Muscle layer of colon (tissue), 2 donors: ENCODE data around the gene PSAP.

Source experiments
- H3K27ac ChIP-seq: one replicate; pipeline ENCODE4 v1.7.0; 2013; ENCODE audit warnings: low read depth, mild to moderate bottlenecking, low read length, moderate library complexity
- H3K27me3 ChIP-seq, 2 donors: one replicate each; pipeline ENCODE4 v1.7.0; 2013; ENCODE audit warnings: low read length in 2 of 2, mild to moderate bottlenecking in 2 of 2; ENCODE audit not compliant: insufficient read depth in 2 of 2, control insufficient read depth in 1 of 2
- H3K36me3 ChIP-seq: one replicate; pipeline ENCODE4 v1.7.0; 2013; ENCODE audit warnings: mild to moderate bottlenecking, low read length; ENCODE audit not compliant: insufficient read depth
- H3K4me1 ChIP-seq: one replicate; pipeline ENCODE4 v1.7.0; 2013; ENCODE audit warnings: mild to moderate bottlenecking, low read length; ENCODE audit not compliant: insufficient read depth
- H3K4me3 ChIP-seq, 2 donors: one replicate each; pipeline ENCODE4 v1.7.0; 2013; ENCODE audit warnings: low read length in 2 of 2, low read depth in 1 of 2, mild to moderate bottlenecking in 1 of 2, moderate library complexity in 1 of 2
- H3K9ac ChIP-seq: one replicate; pipeline ENCODE4 v1.7.0; 2013; ENCODE audit warnings: low read length
- H3K9me3 ChIP-seq: one replicate; pipeline ENCODE4 v1.7.0; 2013; ENCODE audit warnings: mild to moderate bottlenecking, low read length
- donor health status: abdominal sarcoma.
- donor health status: Adenocarcinoma of cecum.

PSAP gene

GRCh38 chr10:71819985-71820384 is 31.1 kb downstream of the PSAP start:
- H3K9me3 ChIP-seq = no peaks in the 10 kb centered on the region
- no peak overlapping the region for H3K27ac ChIP-seq
- H3K36me3 ChIP-seq = peaks cover 93% of the 10 kb centered on the region
- H3K4me3 ChIP-seq = no peak overlapping the region
- no peaks in the 10 kb centered on the region for H3K4me1 ChIP-seq
- H3K9ac ChIP-seq = no peak overlapping the region
- no peaks in the 10 kb centered on the region for H3K27me3 ChIP-seq

GRCh38 chr10:71819441-71819861 is 31.6 kb downstream of the PSAP start:
- Histone ChIP-seq H3K27ac (no peak overlapping the region), H3K36me3 (peaks cover 87% of the 10 kb centered on the region), H3K4me3 (no peak overlapping the region), H3K27me3 (no peaks in the 10 kb centered on the region), H3K9ac (no peak overlapping the region), H3K4me1 (no peaks in the 10 kb centered on the region), H3K9me3 (no peaks in the 10 kb centered on the region)

GRCh38 chr10:71818674-71819260 is 32.3 kb downstream of the PSAP start:
- Histone ChIP-seq H3K27me3 (no peaks in the 10 kb centered on the region), H3K4me3 (no peak overlapping the region), H3K36me3 (peaks cover 81% of the 10 kb centered on the region), H3K9me3 (no peaks in the 10 kb centered on the region), H3K9ac (no peak overlapping the region), H3K4me1 (no peaks in the 10 kb centered on the region), H3K27ac (no peak overlapping the region)

- H3K9ac ChIP-seq = no peak overlapping the region
- H3K4me3 ChIP-seq = no peak overlapping the region
- H3K36me3 ChIP-seq = peaks cover 73% of the 10 kb centered on the region
- H3K9me3 ChIP-seq = no peaks in the 10 kb centered on the region
- H3K27me3 ChIP-seq = no peaks in the 10 kb centered on the region
- no peak overlapping the region for H3K27ac ChIP-seq
- H3K4me1 ChIP-seq = no peaks in the 10 kb centered on the region
These were observed 33.0 kb downstream of the PSAP start for GRCh38 chr10:71817831-71818655.

- peaks cover 67% of the 10 kb centered on the region for H3K36me3 ChIP-seq
These were observed 34.0 kb downstream of the PSAP start for GRCh38 chr10:71816936-71817618.

GRCh38 chr10:71816421-71816851 is 34.6 kb downstream of the PSAP start:
- Histone ChIP-seq H3K4me1 (no peaks in the 10 kb centered on the region), H3K4me3 (no peak overlapping the region), H3K27ac (no peak overlapping the region), H3K27me3 (no peaks in the 10 kb centered on the region), H3K36me3 (peaks cover 61% of the 10 kb centered on the region), H3K9ac (no peak overlapping the region), H3K9me3 (no peaks in the 10 kb centered on the region)

More at GRCh38 chr10:71816936-71817618, 34.0 kb downstream of the PSAP start:
- Histone ChIP-seq H3K9ac (no peak overlapping the region), H3K4me3 (no peak overlapping the region), H3K9me3 (no peaks in the 10 kb centered on the region), H3K27ac (no peak overlapping the region), H3K4me1 (no peaks in the 10 kb centered on the region), H3K27me3 (no peaks in the 10 kb centered on the region)

GRCh38 chr10:71815515-71816130 is 35.4 kb downstream of the PSAP start:
- Histone ChIP-seq H3K4me1 (no peaks in the 10 kb centered on the region), H3K9ac (no peak overlapping the region), H3K36me3 (peaks cover 52% of the 10 kb centered on the region)

GRCh38 chr10:71814922-71815411 is 36.1 kb downstream of the PSAP start:
- no peaks in the 10 kb centered on the region for H3K27me3 ChIP-seq
- peaks cover 46% of the 10 kb centered on the region for H3K36me3 ChIP-seq
- no peak overlapping the region for H3K27ac ChIP-seq
- H3K9ac ChIP-seq = no peak overlapping the region
- no peak overlapping the region for H3K4me3 ChIP-seq
- no peaks in the 10 kb centered on the region for H3K9me3 ChIP-seq
- no peaks in the 10 kb centered on the region for H3K4me1 ChIP-seq

More at GRCh38 chr10:71815515-71816130, 35.4 kb downstream of the PSAP start:
- Histone ChIP-seq H3K27me3 (no peaks in the 10 kb centered on the region), H3K9me3 (no peaks in the 10 kb centered on the region), H3K4me3 (no peak overlapping the region), H3K27ac (no peak overlapping the region)

- Histone ChIP-seq H3K27ac (no peak overlapping the region), H3K9ac (no peak overlapping the region), H3K4me1 (no peaks in the 10 kb centered on the region), H3K36me3 (peaks cover 27% of the 10 kb centered on the region), H3K27me3 (no peaks in the 10 kb centered on the region), H3K9me3 (no peaks in the 10 kb centered on the region), H3K4me3 (no peak overlapping the region)
These were observed 38.0 kb downstream of the PSAP start for GRCh38 chr10:71812913-71813590.

GRCh38 chr10:71812016-71812912 is 38.8 kb downstream of the PSAP start:
- no peaks in the 10 kb centered on the region for H3K4me1 ChIP-seq
- peaks cover 0 to under 1% of the 10 kb centered on the region in 2 donors for H3K27me3 ChIP-seq
- peaks cover 19% of the 10 kb centered on the region for H3K36me3 ChIP-seq
- no peak overlapping the region for H3K9ac ChIP-seq
- H3K27ac ChIP-seq = no peak overlapping the region
- no peaks in the 10 kb centered on the region for H3K9me3 ChIP-seq
- no peak overlapping the region for H3K4me3 ChIP-seq
